Measurements from ENCODE around the gene KCNQ1.

The KCNQ1 gene

GRCh38 chr11:2660357-2660939 is 215.6 kb downstream of the KCNQ1 start:
- TF ChIP-seq POLR2AphosphoS5 (IDR thresholded peaks at IDR 0.05; ENCODE audit: low read depth, low read length) (no peak), TAF1 (IDR thresholded peaks at IDR 0.05; ENCODE audit: low read depth, low read length) (no peak), SPI1 (IDR thresholded peaks at IDR 0.05; ENCODE audit: low read depth, low read length) (no peak), POU2F2 (IDR thresholded peaks at IDR 0.05; ENCODE audit: low read depth, low read length) (no peak), POLR2A (IDR thresholded peaks at IDR 0.05; ENCODE audit: low read depth, low read length) (no peak), PAX5 (IDR thresholded peaks at IDR 0.05; ENCODE audit: insufficient read depth, low read length, severe bottlenecking) (no peak)
- DNase-seq (ENCODE audit: insufficient read length, low spot score) (no peak), FAIRE-seq (no peak)

DNA sequence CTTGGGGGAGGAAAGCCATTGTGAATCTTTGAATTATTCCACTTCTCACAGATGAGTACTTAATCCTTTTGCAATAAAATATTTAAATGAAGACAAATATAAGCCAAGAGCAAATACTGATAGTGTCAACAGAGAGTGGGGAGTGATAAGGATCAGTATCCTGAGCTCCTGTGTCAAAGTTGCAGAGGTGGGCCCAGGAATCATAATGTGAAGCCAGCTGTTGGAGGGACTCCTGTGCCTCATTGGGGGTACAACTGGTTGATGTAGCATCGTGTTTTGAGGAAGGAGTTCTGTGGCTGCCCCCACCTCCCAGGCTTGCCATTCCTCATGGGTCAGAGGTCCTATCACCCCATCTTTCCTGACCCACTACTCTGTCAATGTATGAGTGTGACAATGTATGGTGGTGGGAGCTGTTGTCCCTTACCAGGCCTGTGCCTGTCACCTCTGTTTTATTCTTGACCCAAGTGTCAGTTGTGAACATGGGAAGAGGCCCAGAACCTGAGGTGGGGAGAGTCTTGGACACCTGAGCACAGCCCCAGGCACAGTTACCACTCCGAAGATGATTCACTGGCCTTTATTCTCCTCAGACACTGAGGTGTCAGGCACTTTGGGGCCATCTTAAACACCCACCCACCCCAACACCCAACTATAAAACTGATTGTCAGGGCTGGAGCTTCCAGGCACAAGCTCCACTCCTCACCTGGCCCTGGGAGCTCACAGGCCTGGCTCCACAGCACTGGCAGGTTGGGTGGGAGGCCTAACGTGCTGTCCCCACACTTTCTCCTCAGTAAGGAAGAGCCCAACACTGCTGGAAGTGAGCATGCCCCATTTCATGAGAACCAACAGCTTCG is 216.6 kb downstream of the KCNQ1 start:
- FAIRE-seq = no peak
- TF ChIP-seq PAX5 (IDR thresholded peaks at IDR 0.05; ENCODE audit: insufficient read depth, low read length, severe bottlenecking) (no peak), POLR2A (IDR thresholded peaks at IDR 0.05; ENCODE audit: low read depth, low read length) (no peak), POLR2AphosphoS5 (IDR thresholded peaks at IDR 0.05; ENCODE audit: low read depth, low read length) (no peak), TAF1 (IDR thresholded peaks at IDR 0.05; ENCODE audit: low read depth, low read length) (no peak), SPI1 (IDR thresholded peaks at IDR 0.05; ENCODE audit: low read depth, low read length) (no peak)
- DNase-seq (ENCODE audit: insufficient read length, low spot score) = no peak

GRCh38 chr11:2662024-2662312 is 217.2 kb downstream of the KCNQ1 start:
- no peak for TF ChIP-seq PAX5 (IDR thresholded peaks at IDR 0.05; ENCODE audit: insufficient read depth, low read length, severe bottlenecking)
- TF ChIP-seq POLR2AphosphoS5 (IDR thresholded peaks at IDR 0.05; ENCODE audit: low read depth, low read length) = no peak
- no peak for TF ChIP-seq POLR2A (IDR thresholded peaks at IDR 0.05; ENCODE audit: low read depth, low read length)
- TF ChIP-seq POU2F2 (IDR thresholded peaks at IDR 0.05; ENCODE audit: low read depth, low read length) = no peak
- TF ChIP-seq TAF1 (IDR thresholded peaks at IDR 0.05; ENCODE audit: low read depth, low read length) = no peak
- TF ChIP-seq SPI1 (IDR thresholded peaks at IDR 0.05; ENCODE audit: low read depth, low read length) = no peak
- DNase-seq (ENCODE audit: insufficient read length, low spot score) = no peak
- no peak for FAIRE-seq

DNA sequence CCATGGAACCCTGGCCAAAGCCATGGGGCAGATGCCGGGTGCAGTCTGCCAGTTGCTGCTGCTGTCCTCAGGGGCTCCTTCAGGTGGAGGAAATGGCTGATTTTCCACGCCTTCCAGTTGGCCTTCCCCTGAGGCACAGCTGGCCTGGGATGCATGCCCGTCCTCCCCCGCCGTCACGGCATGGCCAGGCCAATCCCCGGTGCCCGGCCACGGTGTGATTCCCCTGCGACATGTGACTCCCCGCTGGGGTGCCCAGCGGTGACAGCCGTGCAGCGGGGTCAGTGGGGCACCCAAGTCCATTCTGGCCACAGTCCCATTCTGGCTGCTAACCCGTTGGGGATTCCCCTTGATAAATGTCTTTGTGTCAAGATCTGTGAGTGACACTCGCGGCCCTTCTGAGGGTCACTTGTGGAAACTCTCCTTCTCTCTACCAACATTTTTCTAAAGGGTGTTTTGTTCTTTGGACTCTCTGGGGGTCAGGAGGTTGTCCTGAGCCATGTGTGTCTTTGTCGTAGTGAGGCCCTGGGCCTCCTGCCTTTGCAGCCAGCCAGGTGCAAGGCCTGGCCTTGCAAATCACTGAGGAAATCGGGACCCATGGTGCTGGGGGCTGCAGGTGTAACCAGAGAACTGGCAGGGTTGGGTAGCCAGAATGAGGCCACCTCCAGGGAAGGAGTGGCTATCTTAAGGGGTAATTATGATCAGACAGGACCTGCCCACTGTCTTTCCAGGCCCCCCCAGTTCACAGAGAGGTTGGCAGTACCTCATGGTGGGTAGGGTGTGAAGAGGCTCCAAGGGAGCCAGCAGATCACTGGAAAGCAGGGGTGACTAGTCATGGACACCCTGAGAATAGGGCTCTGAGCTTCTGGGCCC is 217.9 kb downstream of the KCNQ1 start:
- TF ChIP-seq POLR2AphosphoS5 (IDR thresholded peaks at IDR 0.05; ENCODE audit: low read depth, low read length) (no peak), TAF1 (IDR thresholded peaks at IDR 0.05; ENCODE audit: low read depth, low read length) (no peak), POLR2A (IDR thresholded peaks at IDR 0.05; ENCODE audit: low read depth, low read length) (no peak), POU2F2 (IDR thresholded peaks at IDR 0.05; ENCODE audit: low read depth, low read length) (no peak), SPI1 (IDR thresholded peaks at IDR 0.05; ENCODE audit: low read depth, low read length) (no peak), PAX5 (IDR thresholded peaks at IDR 0.05; ENCODE audit: insufficient read depth, low read length, severe bottlenecking) (no peak)
- no peak for DNase-seq (ENCODE audit: insufficient read length, low spot score)
- no peak for FAIRE-seq

GRCh38 chr11:2663506-2663905 is 218.7 kb downstream of the KCNQ1 start:
- FAIRE-seq = no peak
- DNase-seq (ENCODE audit: insufficient read length, low spot score) = no peak
- no peak for TF ChIP-seq TAF1 (IDR thresholded peaks at IDR 0.05; ENCODE audit: low read depth, low read length)
- no peak for TF ChIP-seq PAX5 (IDR thresholded peaks at IDR 0.05; ENCODE audit: insufficient read depth, low read length, severe bottlenecking)
- TF ChIP-seq POLR2A (IDR thresholded peaks at IDR 0.05; ENCODE audit: low read depth, low read length) = no peak
- TF ChIP-seq POU2F2 (IDR thresholded peaks at IDR 0.05; ENCODE audit: low read depth, low read length) = no peak
- TF ChIP-seq SPI1 (IDR thresholded peaks at IDR 0.05; ENCODE audit: low read depth, low read length) = no peak
- no peak for TF ChIP-seq POLR2AphosphoS5 (IDR thresholded peaks at IDR 0.05; ENCODE audit: low read depth, low read length)

DNA sequence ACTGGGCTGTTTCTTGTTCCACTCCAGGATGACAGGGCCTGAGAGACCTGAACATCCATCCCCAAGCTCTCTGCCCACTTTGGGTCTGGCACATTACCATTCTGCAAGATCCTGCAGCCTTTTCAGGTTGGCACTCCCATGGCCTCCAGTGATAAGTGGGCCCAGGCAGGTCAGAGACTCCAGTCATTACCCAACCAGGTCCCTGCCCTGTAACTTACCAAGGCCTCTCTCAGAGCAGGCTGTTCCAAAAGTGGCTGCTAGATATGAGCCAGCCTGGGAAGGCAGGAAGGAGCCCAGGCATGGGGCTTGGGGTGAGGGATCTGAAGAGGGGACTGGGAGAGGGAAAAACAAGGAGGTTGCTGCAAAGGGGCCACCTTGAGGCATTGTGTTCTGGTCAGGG is 219.1 kb downstream of the KCNQ1 start:
- no peak for FAIRE-seq
- no peak for TF ChIP-seq POU2F2 (IDR thresholded peaks at IDR 0.05; ENCODE audit: low read depth, low read length)
- no peak for TF ChIP-seq SPI1 (IDR thresholded peaks at IDR 0.05; ENCODE audit: low read depth, low read length)
- TF ChIP-seq PAX5 (IDR thresholded peaks at IDR 0.05; ENCODE audit: insufficient read depth, low read length, severe bottlenecking) = no peak
- no peak for TF ChIP-seq TAF1 (IDR thresholded peaks at IDR 0.05; ENCODE audit: low read depth, low read length)
- TF ChIP-seq POLR2A (IDR thresholded peaks at IDR 0.05; ENCODE audit: low read depth, low read length) = no peak
- no peak for TF ChIP-seq POLR2AphosphoS5 (IDR thresholded peaks at IDR 0.05; ENCODE audit: low read depth, low read length)
- DNase-seq (ENCODE audit: insufficient read length, low spot score) = no peak

GRCh38 chr11:2664376-2664775 is 219.6 kb downstream of the KCNQ1 start:
- DNase-seq (ENCODE audit: insufficient read length, low spot score) (no peak), FAIRE-seq (no peak)
- TF ChIP-seq POLR2AphosphoS5 (IDR thresholded peaks at IDR 0.05; ENCODE audit: low read depth, low read length) = no peak
- no peak for TF ChIP-seq SPI1 (IDR thresholded peaks at IDR 0.05; ENCODE audit: low read depth, low read length)
- TF ChIP-seq TAF1 (IDR thresholded peaks at IDR 0.05; ENCODE audit: low read depth, low read length) = no peak
- no peak for TF ChIP-seq POLR2A (IDR thresholded peaks at IDR 0.05; ENCODE audit: low read depth, low read length)
- no peak for TF ChIP-seq POU2F2 (IDR thresholded peaks at IDR 0.05; ENCODE audit: low read depth, low read length)
- no peak for TF ChIP-seq PAX5 (IDR thresholded peaks at IDR 0.05; ENCODE audit: insufficient read depth, low read length, severe bottlenecking)

GRCh38 chr11:2664791-2665525 is 220.2 kb downstream of the KCNQ1 start:
- DNase-seq (ENCODE audit: insufficient read length, low spot score) (no peak), FAIRE-seq (no peak)
- TF ChIP-seq SPI1 (IDR thresholded peaks at IDR 0.05; ENCODE audit: low read depth, low read length) (no peak), TAF1 (IDR thresholded peaks at IDR 0.05; ENCODE audit: low read depth, low read length) (no peak), POLR2A (IDR thresholded peaks at IDR 0.05; ENCODE audit: low read depth, low read length) (no peak), POU2F2 (IDR thresholded peaks at IDR 0.05; ENCODE audit: low read depth, low read length) (no peak), POLR2AphosphoS5 (IDR thresholded peaks at IDR 0.05; ENCODE audit: low read depth, low read length) (no peak), PAX5 (IDR thresholded peaks at IDR 0.05; ENCODE audit: insufficient read depth, low read length, severe bottlenecking) (no peak)

All from GM12891 (cell line).